H1 (cell line): ENCODE data around the gene ACTL9. TPM values are rescaled to one million over a fixed set of nuclear protein-coding genes. Genes with fewer than 3 reads are reported as not detected.

Source experiments
- CEBPB ChIP-seq: IDR thresholded peaks from 2 replicates; pipeline ENCODE4 v1.6.1; 2012; ENCODE audit warnings: low read depth, low read length
- CTCF ChIP-seq, 3 experiments: IDR thresholded peaks; 1 replicate in 2 of 3; 2 replicates in 1 of 3; pipeline versions ENCODE4 v1.5.1 to v1.6.1; 2011; ENCODE audit warnings: low read length in 3 of 3, mild to moderate bottlenecking in 3 of 3, inconsistent platforms in 2 of 3, low read depth in 1 of 3, moderate library complexity in 1 of 3; ENCODE audit not compliant: insufficient read depth in 1 of 3; ENCODE audit errors: control extremely low read depth in 1 of 3
- KDM4A ChIP-seq: IDR thresholded peaks from one replicate; pipeline ENCODE4 v1.7.1; 2012; ENCODE audit warnings: low read depth, mild to moderate bottlenecking, moderate library complexity, low read length, inconsistent platforms; ENCODE audit not compliant: severe bottlenecking
- RBBP5 ChIP-seq: IDR thresholded peaks from 2 replicates; pipeline ENCODE4 v1.7.1; 2012; ENCODE audit warnings: low read depth, mild to moderate bottlenecking, inconsistent platforms, low read length, moderate library complexity, borderline replicate concordance
- polyA plus RNA-seq, 7 experiments: library from polyadenylated mRNA; depleted of rRNA in 3 of 7; stranded (reverse) in 5 of 7; unstranded in 2 of 7; fragments of >200 nt in 5 of 7; fragments of 200-250 nt in 2 of 7; gene quantifications; 1 replicate in 5 of 7; 2 replicates in 1 of 7; 4 replicates in 1 of 7; pipeline versions ENCODE4 v1.2.1 to v1.2.3, GENCODE V29; 2011 to 2013; ENCODE audit warnings: missing spikeins in 2 of 7, mixed read lengths in 2 of 7
- total RNA-seq: library from RNA; stranded (reverse); fragmentation: NEBNext Ultra II Directional; extraction: Animal tissue kit (Norgen Biotek cat#: 25700); gene quantifications from 2 replicates; pipeline ENCODE4 v1.2.1, GENCODE V29; 2021

ACTL9 gene
- total and polyA plus RNA-seq, 2 of the 8 experiments (the other 6 are each of a cell fraction or from before 2014, with no cell fraction given) = not detected

- TF ChIP-seq CTCF (IDR thresholded peaks at IDR 0.05; ENCODE audit: control extremely low read depth in 1 of 3, insufficient read depth in 1 of 3, low read depth in 1 of 3, low read length in 3 of 3) (peak; percentile 81 to 86 (median 83)), KDM4A (no peak), RBBP5 (no peak), CEBPB (no peak)
Measured at GRCh38 chr19:8654591-8655339, 43.8 kb downstream of the ACTL9 start (continued).
